ENCODE measurements around the gene ATP5F1B. TPM values are rescaled to one million over a fixed set of nuclear protein-coding genes. Genes with fewer than 3 reads are reported as not detected.

The ATP5F1B gene
- total and polyA plus RNA-seq, 4 donors = 216 to 537 (median 389) TPM

DNA sequence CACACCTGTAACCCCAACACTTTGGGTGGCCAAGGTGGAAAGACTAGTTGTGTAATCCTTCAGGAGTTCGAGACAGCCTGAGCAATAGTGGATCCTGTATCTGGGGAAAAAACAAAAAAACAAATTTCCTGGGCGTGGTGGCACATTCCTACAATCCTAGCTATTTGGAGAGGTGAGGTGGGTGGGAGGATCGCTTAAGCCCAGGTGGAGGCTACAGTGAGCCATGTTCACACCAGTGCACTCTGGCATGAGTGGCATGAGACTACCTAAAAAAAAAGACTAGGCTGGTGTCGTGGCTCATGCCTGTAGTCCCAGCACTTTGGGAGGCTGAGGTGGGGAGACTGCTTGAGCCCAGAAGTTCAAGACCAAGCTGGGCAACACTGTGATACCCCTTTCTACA, 25.1 kb upstream of the ATP5F1B start:
- no peak overlapping the region for H3K27ac ChIP-seq (ENCODE audit: low read depth in 1 of 2, low read length in 1 of 2)
- 78 to 86% methylated on average over 4 of the region's 4 CpGs for WGBS, 2 donors
- TF ChIP-seq, protein P1, sequence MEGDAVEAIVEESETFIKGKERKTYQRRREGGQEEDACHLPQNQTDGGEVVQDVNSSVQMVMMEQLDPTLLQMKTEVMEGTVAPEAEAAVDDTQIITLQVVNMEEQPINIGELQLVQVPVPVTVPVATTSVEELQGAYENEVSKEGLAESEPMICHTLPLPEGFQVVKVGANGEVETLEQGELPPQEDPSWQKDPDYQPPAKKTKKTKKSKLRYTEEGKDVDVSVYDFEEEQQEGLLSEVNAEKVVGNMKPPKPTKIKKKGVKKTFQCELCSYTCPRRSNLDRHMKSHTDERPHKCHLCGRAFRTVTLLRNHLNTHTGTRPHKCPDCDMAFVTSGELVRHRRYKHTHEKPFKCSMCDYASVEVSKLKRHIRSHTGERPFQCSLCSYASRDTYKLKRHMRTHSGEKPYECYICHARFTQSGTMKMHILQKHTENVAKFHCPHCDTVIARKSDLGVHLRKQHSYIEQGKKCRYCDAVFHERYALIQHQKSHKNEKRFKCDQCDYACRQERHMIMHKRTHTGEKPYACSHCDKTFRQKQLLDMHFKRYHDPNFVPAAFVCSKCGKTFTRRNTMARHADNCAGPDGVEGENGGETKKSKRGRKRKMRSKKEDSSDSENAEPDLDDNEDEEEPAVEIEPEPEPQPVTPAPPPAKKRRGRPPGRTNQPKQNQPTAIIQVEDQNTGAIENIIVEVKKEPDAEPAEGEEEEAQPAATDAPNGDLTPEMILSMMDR (IDR thresholded peaks at IDR 0.05; ENCODE audit: control extremely low read depth, extremely low read depth) = no peak
- H3K36me3 ChIP-seq (ENCODE audit: control insufficient read depth in 4 of 4, insufficient read depth in 4 of 4, low read length in 4 of 4) = peaks cover 23 to 39% (median 31%) of the 10 kb centered on the region in 4 donors
- DNase-seq = no peak
- ATAC-seq (ENCODE audit: insufficient read depth, low FRiP score) = no peak
- no peaks in the 10 kb centered on the region for H3K27me3 ChIP-seq (ENCODE audit: control insufficient read depth in 3 of 3, insufficient read depth in 3 of 3, low read length in 2 of 3)
- no peak overlapping the region for H3K4me3 ChIP-seq
- no peak overlapping the region for H3K9ac ChIP-seq (ENCODE audit: insufficient read depth in 1 of 2, low read length in 2 of 2)
- H3K9me3 ChIP-seq (ENCODE audit: control insufficient read depth in 4 of 4, insufficient read depth in 3 of 4, low read length in 3 of 4) = no peaks in the 10 kb centered on the region
- no peaks in the 10 kb centered on the region for H3K4me1 ChIP-seq (ENCODE audit: control insufficient read depth in 5 of 5, insufficient read depth in 5 of 5, low read length in 5 of 5)

DNA sequence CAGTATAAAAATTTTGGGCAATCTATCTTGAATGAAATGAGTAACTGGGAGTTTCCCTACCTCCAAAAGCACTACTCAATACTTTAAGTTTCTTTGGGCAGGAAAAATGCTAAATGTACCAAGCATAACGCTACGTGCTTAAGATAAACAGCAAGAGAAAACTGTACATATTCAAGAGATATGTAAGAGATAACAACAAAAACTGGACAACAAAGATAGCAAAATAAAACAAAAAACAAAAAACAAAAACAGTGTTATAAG, 22.3 kb upstream of the ATP5F1B start:
- Histone ChIP-seq H3K27me3 (ENCODE audit: control insufficient read depth in 3 of 3, insufficient read depth in 3 of 3, low read length in 2 of 3) (no peaks in the 10 kb centered on the region), H3K27ac (ENCODE audit: low read depth in 1 of 2, low read length in 1 of 2) (no peak overlapping the region), H3K4me3 (no peak overlapping the region), H3K36me3 (ENCODE audit: control insufficient read depth in 4 of 4, insufficient read depth in 4 of 4, low read length in 4 of 4) (peaks cover 25 to 51% (median 41%) of the 10 kb centered on the region in 4 donors), H3K9ac (ENCODE audit: insufficient read depth in 1 of 2, low read length in 2 of 2) (no peak overlapping the region), H3K9me3 (ENCODE audit: control insufficient read depth in 4 of 4, insufficient read depth in 3 of 4, low read length in 3 of 4) (no peaks in the 10 kb centered on the region), H3K4me1 (ENCODE audit: control insufficient read depth in 5 of 5, insufficient read depth in 5 of 5, low read length in 5 of 5) (no peaks in the 10 kb centered on the region)
- DNase-seq (no peak), ATAC-seq (ENCODE audit: insufficient read depth, low FRiP score) (no peak)
- WGBS, 2 donors = 88 to 91% methylated on average over 2 of the region's 2 CpGs
- TF ChIP-seq, protein P1 (IDR thresholded peaks at IDR 0.05; ENCODE audit: control extremely low read depth, extremely low read depth) = no peak

DNA sequence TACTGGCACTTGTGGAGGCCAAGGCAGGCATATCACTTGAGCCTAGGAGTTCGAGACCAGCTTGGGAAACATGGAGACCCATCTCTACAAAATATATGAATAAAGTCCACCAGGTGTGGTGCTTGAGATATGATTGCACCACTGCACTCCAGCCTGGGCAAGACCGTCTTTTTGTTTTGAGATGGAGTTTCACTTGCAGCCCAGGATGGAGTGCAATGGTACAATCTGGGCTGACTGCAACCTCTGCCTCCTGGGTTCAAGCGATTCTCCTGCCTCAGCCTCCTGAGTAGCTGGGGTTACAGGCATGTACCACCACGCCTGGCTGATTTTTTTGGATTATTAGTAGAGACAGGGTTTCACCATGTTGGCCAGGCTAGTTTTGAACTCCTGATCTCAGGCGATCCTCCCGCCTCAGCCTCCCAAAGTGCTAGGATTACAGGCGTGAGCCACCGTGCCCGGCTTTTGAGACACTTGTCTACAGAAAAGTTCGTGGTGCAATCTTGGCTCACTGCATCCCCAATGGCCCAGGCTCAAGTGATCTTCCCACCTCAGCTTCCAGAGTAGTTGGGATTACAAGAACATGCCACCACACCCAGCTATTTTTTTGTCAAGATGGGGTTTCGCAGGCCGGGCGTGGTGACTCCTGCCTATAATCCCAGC, 16.3 kb upstream of the ATP5F1B start:
- H3K27me3 ChIP-seq (ENCODE audit: control insufficient read depth in 3 of 3, insufficient read depth in 3 of 3, low read length in 2 of 3) = no peaks in the 10 kb centered on the region
- no peak overlapping the region for H3K27ac ChIP-seq (ENCODE audit: low read depth in 1 of 2, low read length in 1 of 2)
- 93 to 96% methylated on average over 13 of the region's 13 CpGs for WGBS, 2 donors
- H3K4me1 ChIP-seq (ENCODE audit: control insufficient read depth in 5 of 5, insufficient read depth in 5 of 5, low read length in 5 of 5) = no peaks in the 10 kb centered on the region
- no peak for ATAC-seq (ENCODE audit: insufficient read depth, low FRiP score)
- H3K9ac ChIP-seq (ENCODE audit: insufficient read depth in 1 of 2, low read length in 2 of 2) = no peak overlapping the region
- no peak overlapping the region for H3K4me3 ChIP-seq
- TF ChIP-seq, protein P1 (IDR thresholded peaks at IDR 0.05; ENCODE audit: control extremely low read depth, extremely low read depth) = no peak
- H3K36me3 ChIP-seq (ENCODE audit: control insufficient read depth in 4 of 4, insufficient read depth in 4 of 4, low read length in 4 of 4) = peaks cover 10 to 22% (median 16%) of the 10 kb centered on the region in 4 donors
- H3K9me3 ChIP-seq (ENCODE audit: control insufficient read depth in 4 of 4, insufficient read depth in 3 of 4, low read length in 3 of 4) = no peaks in the 10 kb centered on the region
- no peak for DNase-seq

DNA sequence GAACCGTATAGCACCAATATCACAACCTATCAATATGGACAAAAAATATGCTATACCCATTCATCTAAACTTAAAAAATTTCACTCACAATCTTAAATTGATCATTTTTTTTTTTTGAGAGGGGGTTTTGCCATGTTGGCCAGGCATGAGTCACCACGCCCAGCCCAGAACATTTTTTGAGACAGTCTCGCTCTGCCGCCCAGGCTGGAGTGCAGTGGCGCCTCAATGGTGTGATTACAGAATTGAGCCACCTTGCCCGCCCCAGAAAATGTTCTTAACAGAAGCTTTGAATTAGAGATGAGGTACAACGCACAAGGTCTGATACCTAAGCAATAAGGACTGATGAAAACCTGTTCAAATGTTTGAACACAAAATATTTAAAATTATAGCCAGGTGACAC, 15.8 kb upstream of the ATP5F1B start:
- 92 to 93% methylated on average over 7 of the region's 7 CpGs for WGBS, 2 donors
- ATAC-seq (ENCODE audit: insufficient read depth, low FRiP score) = no peak
- TF ChIP-seq, protein P1 (IDR thresholded peaks at IDR 0.05; ENCODE audit: control extremely low read depth, extremely low read depth) = no peak
- no peak for DNase-seq
- Histone ChIP-seq H3K36me3 (ENCODE audit: control insufficient read depth in 4 of 4, insufficient read depth in 4 of 4, low read length in 4 of 4) (peaks cover 6 to 19% (median 14%) of the 10 kb centered on the region in 4 donors), H3K9ac (ENCODE audit: insufficient read depth in 1 of 2, low read length in 2 of 2) (no peak overlapping the region), H3K4me3 (no peak overlapping the region), H3K9me3 (ENCODE audit: control insufficient read depth in 4 of 4, insufficient read depth in 3 of 4, low read length in 3 of 4) (no peaks in the 10 kb centered on the region), H3K4me1 (ENCODE audit: control insufficient read depth in 5 of 5, insufficient read depth in 5 of 5, low read length in 5 of 5) (no peaks in the 10 kb centered on the region), H3K27me3 (ENCODE audit: control insufficient read depth in 3 of 3, insufficient read depth in 3 of 3, low read length in 2 of 3) (no peaks in the 10 kb centered on the region), H3K27ac (ENCODE audit: low read depth in 1 of 2, low read length in 1 of 2) (no peak overlapping the region)

Data from lung (tissue), 12 donors.